MCF 10A (cell line): ENCODE measurements around the gene CIRBP. TPM values are rescaled to one million over a fixed set of nuclear protein-coding genes. Genes with fewer than 3 reads are reported as not detected.

Source experiments
- BruUV-seq: library from RNA; stranded (reverse); fragments of 400-500 nt; replicated peaks from 2 replicates; lab custom pipeline; 2021; lab: Mats Ljungman, UMichigan
- CTCF ChIA-PET: fragments of 300-600 bp; sonication (Branson Sonifier 250); formaldehyde crosslinking; extraction: SDS; loops from one replicate; lab custom pipeline; 2021; ENCODE audit warnings: antibody characterized with exemption, inconsistent platforms; lab: Yijun Ruan, JAX
- POLR2A ChIA-PET: fragments of 300-600, 350-650 bp; sonication (Branson Sonifier 250); formaldehyde crosslinking; extraction: SDS; loops from one replicate; lab custom pipeline; 2020; ENCODE audit warnings: antibody characterized with exemption, inconsistent platforms; lab: Yijun Ruan, JAX
- DNase-seq: peaks from one replicate; pipeline ENCODE4 v3.0.0-alpha.2; 2018; ENCODE audit not compliant: unreplicated experiment
- H3K27ac Mint-ChIP-seq: one replicate; pipeline ENCODE4 v1.8.0; 2022; ENCODE audit warnings: mild to moderate bottlenecking, low read depth, mixed read lengths; ENCODE audit not compliant: unreplicated experiment
- H3K27me3 Mint-ChIP-seq: one replicate; pipeline ENCODE4 v1.8.0; 2022; ENCODE audit warnings: mixed read lengths; ENCODE audit not compliant: insufficient read depth, unreplicated experiment
- H3K36me3 Mint-ChIP-seq: one replicate; pipeline ENCODE4 v1.8.0; 2022; ENCODE audit warnings: mild to moderate bottlenecking, moderate library complexity, mixed read lengths; ENCODE audit not compliant: insufficient read depth, unreplicated experiment
- H3K4me1 Mint-ChIP-seq: one replicate; pipeline ENCODE4 v1.8.0; 2022; ENCODE audit warnings: mixed read lengths; ENCODE audit not compliant: insufficient read depth, unreplicated experiment
- H3K4me3 Mint-ChIP-seq: one replicate; pipeline ENCODE4 v1.8.0; 2022; ENCODE audit warnings: mild to moderate bottlenecking, moderate library complexity, mixed read lengths; ENCODE audit not compliant: unreplicated experiment
- H3K9me3 Mint-ChIP-seq: one replicate; pipeline ENCODE4 v1.8.0; 2022; ENCODE audit warnings: mixed read lengths; ENCODE audit not compliant: unreplicated experiment
- CTCF ChIP-seq: fragments of 200-600 bp; IDR thresholded peaks from one replicate; pipeline ENCODE4 v1.8.0; 2022; ENCODE audit warnings: antibody characterized with exemption, mild to moderate bottlenecking; ENCODE audit not compliant: unreplicated experiment
- intact Hi-C: fragments of 100-400 bp; cut with micrococcal nuclease; formaldehyde crosslinking; loops from 2 replicates; pipeline ENCODE4 v1.14.1; 2022
- total RNA-seq: library from RNA; stranded (reverse); gene quantifications from 2 replicates; pipeline ENCODE4 v1.2.3, GENCODE V29; 2022

The CIRBP gene
- total RNA-seq, 1 experiment from 2014 or later, result 362 TPM

- no peaks in the 10 kb centered on the region for H3K36me3 Mint-ChIP-seq
- H3K4me3 Mint-ChIP-seq, result no peak overlapping the region
- DNase-seq, result no peak
- no peak overlapping the region for H3K27ac Mint-ChIP-seq
- H3K27me3 Mint-ChIP-seq, result no peaks in the 10 kb centered on the region
- no TSS peak for BruUV-seq
- TF ChIP-seq CTCF, result no peak
- intact Hi-C loops, result no loop called here
- ChIA-PET POLR2A (no interaction called here), CTCF (no interaction called here)
- H3K9me3 Mint-ChIP-seq, result no peaks in the 10 kb centered on the region
- no peaks in the 10 kb centered on the region for H3K4me1 Mint-ChIP-seq
These were observed 38.2 kb downstream of the CIRBP start for GRCh38 chr19:1307320-1307719.

GRCh38 chr19:1307755-1308303 lies 38.7 kb downstream of the CIRBP start:
- TF ChIP-seq CTCF, result no peak
- ChIA-PET POLR2A (no interaction called here), CTCF (no interaction called here)

GRCh38 chr19:1308718-1309117 lies 39.6 kb downstream of the CIRBP start:
- no TSS peak for BruUV-seq
- H3K4me3 Mint-ChIP-seq, result no peak overlapping the region
- intact Hi-C loops, result no loop called here
- DNase-seq, result no peak
- no peaks in the 10 kb centered on the region for H3K36me3 Mint-ChIP-seq
- POLR2A ChIA-PET, result no interaction called here
- TF ChIP-seq CTCF, result no peak
- no peaks in the 10 kb centered on the region for H3K9me3 Mint-ChIP-seq
- no peaks in the 10 kb centered on the region for H3K4me1 Mint-ChIP-seq
- no peaks in the 10 kb centered on the region for H3K27me3 Mint-ChIP-seq
- CTCF ChIA-PET, result interaction anchor here (0.6 kb wide), 1 partner anchor 30 kb away, joined by 3 read pairs; no protein-coding TSS in a partner anchor
- H3K27ac Mint-ChIP-seq, result no peak overlapping the region

More at GRCh38 chr19:1307755-1308303, 38.7 kb downstream of the CIRBP start:
- no TSS peak for BruUV-seq
- Mint-ChIP-seq H3K9me3 (no peaks in the 10 kb centered on the region), H3K36me3 (no peaks in the 10 kb centered on the region), H3K4me3 (no peak overlapping the region), H3K4me1 (no peaks in the 10 kb centered on the region), H3K27me3 (no peaks in the 10 kb centered on the region), H3K27ac (no peak overlapping the region)
- intact Hi-C loops, result no loop called here
- DNase-seq, result no peak

GRCh38 chr19:1309977-1310852 lies 41.1 kb downstream of the CIRBP start:
- TF ChIP-seq CTCF, result no peak
- Mint-ChIP-seq H3K27me3 (no peaks in the 10 kb centered on the region), H3K9me3 (no peaks in the 10 kb centered on the region), H3K4me1 (no peaks in the 10 kb centered on the region), H3K27ac (no peak overlapping the region), H3K36me3 (no peaks in the 10 kb centered on the region), H3K4me3 (no peak overlapping the region)
- CTCF ChIA-PET, result no interaction called here
- POLR2A ChIA-PET, result no interaction called here
- no TSS peak for BruUV-seq
- intact Hi-C loops, result loop anchor here (10.0 kb wide), 1 partner anchor 75 kb away; the partner anchor contains the start of gene NDUFS7
- DNase-seq, result no peak
